GM12878 (cell line): ENCODE results near the gene METTL2B. TPM values are rescaled to one million over a fixed set of nuclear protein-coding genes. Genes with fewer than 3 reads are reported as not detected.

Experiments used
- ATAC-seq: fragments of 200-7000 bp; cut with Tn5 transposase; 3 replicates; pipeline ENCODE4 v1.9.1; 2020; ENCODE audit warnings: mild to moderate bottlenecking, moderate library complexity
- BruUV-seq: library from RNA; stranded (reverse); fragments of 400-500 nt; replicated peaks from 2 replicates; lab custom pipeline; 2021; lab: Mats Ljungman, UMichigan
- CTCF ChIA-PET: fragments of 300-600 bp; sonication (Branson Sonifier 250); formaldehyde crosslinking; extraction: SDS; loops from one replicate; lab custom pipeline; 2021; ENCODE audit warnings: inconsistent platforms; lab: Yijun Ruan, JAX
- POLR2A ChIA-PET: fragments of 350-600 bp; formaldehyde crosslinking; extraction: SDS; loops from one replicate; lab custom pipeline; 2021; ENCODE audit warnings: inconsistent platforms; lab: Charles Lee
- RAD21 ChIA-PET: fragments of 300-600 bp; sonication (Branson Sonifier 250); formaldehyde crosslinking; loops from one replicate; lab custom pipeline; 2023; ENCODE audit warnings: antibody characterized with exemption; ENCODE audit not compliant: unreplicated experiment; lab: Charles Lee
- SMC1A ChIA-PET: fragments of 300-600 bp; sonication (Branson Sonifier 250); formaldehyde crosslinking; loops from one replicate; lab custom pipeline; 2023; ENCODE audit not compliant: unreplicated experiment, uncharacterized antibody; lab: Charles Lee
- DNase-seq: peaks from one replicate; pipeline ENCODE4 v3.0.0-alpha.2; 2011; ENCODE audit warnings: low read depth, low spot score
- FAIRE-seq: peaks from 3 replicates; lab custom pipeline; 2011; peaks lifted over from hg19 to GRCh38; lab: Jason Lieb, UNC
- H2AFZ ChIP-seq: 2 replicates; pipeline ENCODE4 v1.6.0; 2011; ENCODE audit warnings: low read depth, low read length, control low read depth; ENCODE audit not compliant: control insufficient read depth
- H3K27ac ChIP-seq: 2 replicates; pipeline ENCODE4 v1.5.1; 2011; ENCODE audit warnings: control low read depth; ENCODE audit not compliant: control insufficient read depth, insufficient read depth
- H3K27me3 ChIP-seq, 2 experiments: replicated peaks in 1 of 2; 2 replicates each; pipeline versions ENCODE4 v1.6.0 to v1.6.1; 2011; ENCODE audit warnings: low read length in 1 of 2; ENCODE audit not compliant: control insufficient read depth in 2 of 2, insufficient read depth in 2 of 2
- H3K36me3 ChIP-seq, 2 experiments: 2 replicates each; pipeline ENCODE4 v1.5.1; 2011; ENCODE audit warnings: low read length in 1 of 2; ENCODE audit not compliant: control insufficient read depth in 2 of 2, insufficient read depth in 2 of 2
- H3K4me1 ChIP-seq: 2 replicates; pipeline ENCODE4 v1.6.1; 2011; ENCODE audit warnings: mild to moderate bottlenecking, low read length, moderate library complexity, mixed read lengths; ENCODE audit not compliant: control insufficient read depth, insufficient read depth
- H3K4me2 ChIP-seq: 2 replicates; pipeline ENCODE4 v1.6.0; 2011; ENCODE audit warnings: control low read depth; ENCODE audit not compliant: control insufficient read depth, insufficient read depth
- H3K4me3 ChIP-seq: fragments of 200-600 bp; sonication (generic); 2 replicates; pipeline ENCODE4 v1.5.1; 2016
- H3K79me2 ChIP-seq: 2 replicates; pipeline ENCODE4 v1.6.0; 2011; ENCODE audit warnings: low read length; ENCODE audit not compliant: control insufficient read depth, insufficient read depth
- H3K9ac ChIP-seq: 2 replicates; pipeline ENCODE4 v1.8.0; 2011; ENCODE audit warnings: low read length, control low read depth, mixed read lengths; ENCODE audit not compliant: control insufficient read depth, insufficient read depth
- H3K9me3 ChIP-seq: replicated peaks from 3 replicates; pipeline ENCODE4 v1.5.1; 2011; ENCODE audit warnings: mild to moderate bottlenecking, low read length; ENCODE audit not compliant: control insufficient read depth, insufficient read depth
- H4K20me1 ChIP-seq: 2 replicates; pipeline ENCODE4 v1.6.0; 2011; ENCODE audit not compliant: control insufficient read depth, insufficient read depth
- CHD1 ChIP-seq: IDR thresholded peaks from 2 replicates; pipeline ENCODE4 v1.6.1; 2012; ENCODE audit warnings: low read depth, low read length, improper control_type of control experiment
- RFX5 ChIP-seq: IDR thresholded peaks from 2 replicates; pipeline ENCODE4 v1.6.1; 2011; ENCODE audit warnings: low read depth, low read length, improper control_type of control experiment
- ZNF217 ChIP-seq: fragments of 450-650 bp; IDR thresholded peaks from 2 replicates; pipeline ENCODE4 v1.6.1; 2017; ENCODE audit warnings: antibody characterized with exemption, mild to moderate bottlenecking
- ZNF24 ChIP-seq: fragments of 450-650 bp; IDR thresholded peaks from 2 replicates; pipeline ENCODE4 v1.6.1; 2017; ENCODE audit warnings: antibody characterized with exemption, mild to moderate bottlenecking
- ZNF592 ChIP-seq: fragments of 450-650 bp; IDR thresholded peaks from 2 replicates; pipeline ENCODE4 v1.6.1; 2017; ENCODE audit warnings: mild to moderate bottlenecking, moderate library complexity
- WGBS: methylation state at CpG from one replicate; pipeline ENCODE4 v1.1.6; 2016; ENCODE audit warnings: low lambda C conversion rate; ENCODE audit not compliant: insufficient replicate concordance, insufficient coverage; ENCODE audit errors: missing lambda C conversion rate; 5-methylcytosine and 5-hydroxymethylcytosine counted together
- in situ Hi-C: fragments of 300-500 bp; cut with MboI; formaldehyde crosslinking; loops from 9 replicates; pipeline ENCODE4 v1.14.3; 2018; ENCODE audit warnings: mixed read lengths
- intact Hi-C: fragments of 100-400 bp; cut with micrococcal nuclease; formaldehyde crosslinking; loops from one replicate; pipeline ENCODE4 v1.14.2; 2022; ENCODE audit not compliant: unreplicated experiment
- polyA plus RNA-seq, 11 experiments: library from polyadenylated mRNA; depleted of rRNA in 4 of 11; unstranded in 6 of 11; stranded (reverse) in 5 of 11; fragments of >200 nt; fragmentation: Nextera tagmentation in 4 of 11; fragmentation: Illumina TruSeq in 1 of 11; extraction: Ambion mirVana in 4 of 11; extraction: Trizol in 1 of 11; gene quantifications; 1 replicate in 1 of 11; 2 replicates in 10 of 11; pipeline versions ENCODE4 v1.2.1 to v1.2.3, GENCODE V29; 2011 to 2016; ENCODE audit warnings: inconsistent platforms in 2 of 11, missing spikeins in 2 of 11, low read depth in 1 of 11
- total RNA-seq, 4 experiments: library from RNA; depleted of rRNA in 3 of 4; stranded (reverse); fragments of >200 nt in 3 of 4; fragmentation: Illumina TruSeq in 1 of 4; extraction: Trizol in 1 of 4; gene quantifications; 2 replicates each; pipeline versions ENCODE4 v1.2.1 to v1.2.3, GENCODE V29; 2013 to 2021
- TF ChIP-seq, protein P1 (sequence below): fragments of 450-650 bp; IDR thresholded peaks from 2 replicates; pipeline ENCODE4 v1.6.1; 2017; ENCODE audit warnings: low read depth, mild to moderate bottlenecking, moderate library complexity

METTL2B gene
- total and polyA plus RNA-seq, 10 of the 15 experiments (the other 5 are each of a cell fraction or from before 2014, with no cell fraction given), result 18.9 to 48.4 (median 37.3) TPM

DNA sequence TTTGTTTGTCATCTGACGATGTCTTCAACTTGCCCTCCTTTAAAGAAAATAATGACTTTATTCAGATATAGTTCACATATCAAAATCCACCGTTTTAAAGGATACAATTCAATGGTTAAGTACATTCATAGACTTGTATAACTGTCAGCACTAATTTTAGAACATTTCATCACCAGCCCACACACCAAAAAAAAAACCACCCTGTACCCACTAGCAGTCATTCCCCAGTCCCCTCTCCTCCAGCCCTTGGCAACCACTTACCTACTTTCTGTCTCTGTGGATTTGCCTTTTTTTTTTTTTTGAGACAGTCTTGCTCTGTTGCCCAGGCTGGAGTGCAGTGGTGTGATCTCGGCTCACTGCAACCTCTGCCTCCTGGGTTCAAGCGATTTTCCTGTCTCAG lies 26.1 kb upstream of the METTL2B start (continued):
- TF ChIP-seq, protein P1, sequence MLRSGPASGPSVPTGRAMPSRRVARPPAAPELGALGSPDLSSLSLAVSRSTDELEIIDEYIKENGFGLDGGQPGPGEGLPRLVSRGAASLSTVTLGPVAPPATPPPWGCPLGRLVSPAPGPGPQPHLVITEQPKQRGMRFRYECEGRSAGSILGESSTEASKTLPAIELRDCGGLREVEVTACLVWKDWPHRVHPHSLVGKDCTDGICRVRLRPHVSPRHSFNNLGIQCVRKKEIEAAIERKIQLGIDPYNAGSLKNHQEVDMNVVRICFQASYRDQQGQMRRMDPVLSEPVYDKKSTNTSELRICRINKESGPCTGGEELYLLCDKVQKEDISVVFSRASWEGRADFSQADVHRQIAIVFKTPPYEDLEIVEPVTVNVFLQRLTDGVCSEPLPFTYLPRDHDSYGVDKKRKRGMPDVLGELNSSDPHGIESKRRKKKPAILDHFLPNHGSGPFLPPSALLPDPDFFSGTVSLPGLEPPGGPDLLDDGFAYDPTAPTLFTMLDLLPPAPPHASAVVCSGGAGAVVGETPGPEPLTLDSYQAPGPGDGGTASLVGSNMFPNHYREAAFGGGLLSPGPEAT, result peak; percentile 30; the same call in 1 of the 2 replicates
- TF ChIP-seq RFX5 (0 out of 2 replicates have a peak, but pooled peaks have one; percentile 49), ZNF592 (no peak)

- Histone ChIP-seq H3K9me3 (no peaks in the 10 kb centered on the region; the same call in 2 of the 3 replicates), H3K27ac (no peak overlapping the region), H3K4me1 (peaks cover 7% of the 10 kb centered on the region), H3K36me3 (no peaks in the 10 kb centered on the region), H3K4me2 (no peak overlapping the region), H2AFZ (no peak overlapping the region), H3K27me3 (no peaks in the 10 kb centered on the region), H3K9ac (no peak overlapping the region), H3K4me3 (no peak overlapping the region), H3K79me2 (peaks cover 3% of the 10 kb centered on the region), H4K20me1 (no peaks in the 10 kb centered on the region)
- ChIA-PET SMC1A (no interaction called here), POLR2A (no interaction called here), RAD21 (interaction anchor here (1.0 kb wide), 1 partner anchor 24 kb away, joined by 3 read pairs; no protein-coding TSS in a partner anchor), CTCF (interaction anchor here (0.9 to 11.3 kb wide), 3 partner anchors 9 to 23 kb away, joined by 4 to 227 read pairs (median 8); no protein-coding TSS in a partner anchor)
- BruUV-seq, result no TSS peak
- TF ChIP-seq CHD1 (no peak), ZNF24 (0 out of 2 replicates have a peak, but pooled peaks have one; percentile 33), ZNF217 (0 out of 2 replicates have a peak, but pooled peaks have one; percentile 60)
- in situ Hi-C loops (no loop called here), intact Hi-C loops (loop anchor here (10.0 kb wide), 1 partner anchor 434 kb away; no protein-coding TSS in a partner anchor)
- DNase-seq (no peak), FAIRE-seq (no peak), ATAC-seq (no peak)
- 86% methylated on average over 5 of the region's 5 CpGs for WGBS
Observed at GRCh38 chr7:128450913-128451312, 25.6 kb upstream of the METTL2B start.
